ENCODE measurements around the gene JMJD7.

JMJD7 gene

GRCh38 chr15:41878355-41878699 lies 50.4 kb downstream of the JMJD7 start:
- Mint-ChIP-seq H3K4me1 (peaks cover 18% of the 10 kb centered on the region), H3K36me3 (no peaks in the 10 kb centered on the region), H3K9me3 (no peaks in the 10 kb centered on the region), H3K27me3 (peaks cover 15% of the 10 kb centered on the region), H3K27ac (no peak overlapping the region), H3K4me3 (no peak overlapping the region)
- DNase-seq (ENCODE audit: low spot score in 2 of 2): no peak
- ATAC-seq (ENCODE audit: low read depth): no peak

DNA sequence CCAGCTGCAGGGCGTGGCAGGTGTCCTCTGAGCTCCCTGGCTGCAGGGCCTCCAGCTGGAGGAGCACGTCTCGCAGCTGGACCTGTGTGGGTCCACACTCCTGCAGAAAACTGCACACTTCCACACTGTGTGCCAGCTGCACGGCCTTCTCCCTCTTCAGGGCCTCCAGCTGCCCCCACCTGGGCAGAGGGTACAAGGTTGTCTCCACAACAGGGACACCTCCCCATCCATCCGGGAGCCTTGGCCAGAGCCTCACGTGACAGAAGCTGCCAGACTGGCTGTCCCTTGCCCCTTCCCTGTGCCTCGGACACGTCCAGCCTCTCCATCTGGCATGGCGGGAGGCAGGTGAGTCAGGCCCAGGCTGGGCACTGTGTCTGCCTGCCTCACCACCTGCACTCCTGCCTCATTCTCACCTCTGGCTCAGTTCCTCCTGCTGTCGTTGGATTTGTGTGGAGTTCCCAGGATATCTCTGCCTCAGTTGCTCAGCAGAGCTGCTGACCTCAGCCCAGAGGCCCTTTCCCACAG lies 51.5 kb downstream of the JMJD7 start:
- ATAC-seq (ENCODE audit: low read depth) (no peak), DNase-seq (ENCODE audit: low spot score in 2 of 2) (no peak)
- H3K27ac Mint-ChIP-seq: no peak overlapping the region
- H3K27me3 Mint-ChIP-seq: peaks cover 15% of the 10 kb centered on the region
- H3K36me3 Mint-ChIP-seq: no peaks in the 10 kb centered on the region
- no peaks in the 10 kb centered on the region for H3K9me3 Mint-ChIP-seq
- peaks cover 19% of the 10 kb centered on the region for H3K4me1 Mint-ChIP-seq
- H3K4me3 Mint-ChIP-seq: no peak overlapping the region

GRCh38 chr15:41880156-41880877 lies 52.4 kb downstream of the JMJD7 start:
- H3K27me3 Mint-ChIP-seq: peaks cover 15% of the 10 kb centered on the region
- H3K36me3 Mint-ChIP-seq: no peaks in the 10 kb centered on the region
- no peak for ATAC-seq (ENCODE audit: low read depth)
- H3K4me3 Mint-ChIP-seq: no peak overlapping the region
- H3K27ac Mint-ChIP-seq: no peak overlapping the region
- no peak for DNase-seq (ENCODE audit: low spot score in 2 of 2)
- H3K9me3 Mint-ChIP-seq: no peaks in the 10 kb centered on the region
- H3K4me1 Mint-ChIP-seq: peaks cover 20% of the 10 kb centered on the region

GRCh38 chr15:41881086-41881485 lies 53.2 kb downstream of the JMJD7 start:
- H3K27ac Mint-ChIP-seq: no peak overlapping the region
- peaks cover 14% of the 10 kb centered on the region for H3K27me3 Mint-ChIP-seq
- ATAC-seq (ENCODE audit: low read depth): no peak

DNA sequence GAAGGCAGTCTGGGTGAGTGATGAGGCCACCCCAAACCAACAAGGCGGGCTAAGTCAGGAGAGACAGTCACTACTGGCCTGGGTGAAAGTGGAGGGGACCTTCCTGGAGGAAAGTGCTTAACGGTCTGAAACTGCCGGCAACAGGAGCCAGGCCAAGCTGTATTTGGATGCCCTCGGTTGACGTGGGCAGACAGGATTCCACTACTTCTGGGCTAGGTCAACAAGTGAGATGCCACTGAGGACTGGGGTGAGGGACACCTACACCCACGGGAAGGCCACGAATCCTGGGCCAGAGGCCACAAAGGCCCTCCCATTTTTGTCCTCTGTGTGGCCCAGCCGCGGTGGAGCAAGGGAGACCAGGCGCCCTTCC lies 53.6 kb downstream of the JMJD7 start:
- peaks cover 14% of the 10 kb centered on the region for H3K27me3 Mint-ChIP-seq
- no peaks in the 10 kb centered on the region for H3K9me3 Mint-ChIP-seq
- H3K27ac Mint-ChIP-seq: no peak overlapping the region
- DNase-seq (ENCODE audit: low spot score in 2 of 2) (no peak), ATAC-seq (ENCODE audit: low read depth) (no peak)
- H3K4me1 Mint-ChIP-seq: peaks cover 13% of the 10 kb centered on the region
- no peaks in the 10 kb centered on the region for H3K36me3 Mint-ChIP-seq
- peak overlapping the region; percentile 60 for H3K4me3 Mint-ChIP-seq

More at GRCh38 chr15:41881086-41881485, 53.2 kb downstream of the JMJD7 start:
- Mint-ChIP-seq H3K4me1 (peaks cover 14% of the 10 kb centered on the region), H3K4me3 (peak overlapping the region; percentile 60), H3K9me3 (no peaks in the 10 kb centered on the region), H3K36me3 (no peaks in the 10 kb centered on the region)
- DNase-seq (ENCODE audit: low spot score in 2 of 2): no peak

DNA sequence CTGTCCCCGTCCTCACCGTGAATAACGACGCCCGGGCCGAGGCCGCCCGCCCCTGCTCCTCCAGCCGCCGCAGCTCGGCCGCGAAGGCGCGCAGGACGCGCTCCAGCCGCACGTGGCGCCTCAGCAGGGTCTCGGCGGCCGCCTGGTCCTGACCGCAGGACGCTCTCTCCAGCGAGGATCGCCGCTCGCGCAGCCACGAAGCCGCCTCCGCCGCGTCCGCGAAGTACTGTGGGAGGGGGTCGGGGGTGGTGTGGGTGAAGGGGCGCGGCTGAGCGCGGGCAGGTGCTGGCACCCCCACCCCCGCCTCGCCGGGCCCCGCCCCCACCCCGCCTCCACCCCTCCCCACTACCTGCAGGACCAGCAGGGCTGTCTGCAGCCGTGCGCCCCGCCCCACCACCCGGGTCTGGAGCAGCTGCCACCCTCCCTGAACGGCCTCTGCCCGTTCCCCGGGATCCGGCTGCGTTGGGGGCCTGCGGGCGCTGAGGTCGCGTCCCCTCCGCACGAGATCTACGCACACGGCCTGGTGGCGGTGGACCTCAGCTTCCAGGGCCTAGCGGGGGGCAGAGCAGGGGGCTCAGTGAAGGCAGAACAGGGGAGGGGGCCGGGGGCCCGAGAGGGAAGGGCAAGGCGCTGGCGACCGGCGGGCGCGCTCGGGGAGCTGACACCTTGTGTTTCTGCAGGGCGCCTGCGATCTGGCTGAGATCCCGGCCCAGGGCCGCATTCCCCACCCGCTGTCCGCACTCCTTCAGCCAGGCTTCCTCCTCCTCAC lies 54.2 kb downstream of the JMJD7 start:
- DNase-seq (ENCODE audit: low spot score in 2 of 2) (no peak), ATAC-seq (ENCODE audit: low read depth) (peak; percentile 32)
- Mint-ChIP-seq H3K9me3 (no peaks in the 10 kb centered on the region), H3K4me3 (no peak overlapping the region), H3K27me3 (peaks cover 14% of the 10 kb centered on the region), H3K36me3 (no peaks in the 10 kb centered on the region), H3K4me1 (peaks cover 13% of the 10 kb centered on the region), H3K27ac (no peak overlapping the region)

DNA sequence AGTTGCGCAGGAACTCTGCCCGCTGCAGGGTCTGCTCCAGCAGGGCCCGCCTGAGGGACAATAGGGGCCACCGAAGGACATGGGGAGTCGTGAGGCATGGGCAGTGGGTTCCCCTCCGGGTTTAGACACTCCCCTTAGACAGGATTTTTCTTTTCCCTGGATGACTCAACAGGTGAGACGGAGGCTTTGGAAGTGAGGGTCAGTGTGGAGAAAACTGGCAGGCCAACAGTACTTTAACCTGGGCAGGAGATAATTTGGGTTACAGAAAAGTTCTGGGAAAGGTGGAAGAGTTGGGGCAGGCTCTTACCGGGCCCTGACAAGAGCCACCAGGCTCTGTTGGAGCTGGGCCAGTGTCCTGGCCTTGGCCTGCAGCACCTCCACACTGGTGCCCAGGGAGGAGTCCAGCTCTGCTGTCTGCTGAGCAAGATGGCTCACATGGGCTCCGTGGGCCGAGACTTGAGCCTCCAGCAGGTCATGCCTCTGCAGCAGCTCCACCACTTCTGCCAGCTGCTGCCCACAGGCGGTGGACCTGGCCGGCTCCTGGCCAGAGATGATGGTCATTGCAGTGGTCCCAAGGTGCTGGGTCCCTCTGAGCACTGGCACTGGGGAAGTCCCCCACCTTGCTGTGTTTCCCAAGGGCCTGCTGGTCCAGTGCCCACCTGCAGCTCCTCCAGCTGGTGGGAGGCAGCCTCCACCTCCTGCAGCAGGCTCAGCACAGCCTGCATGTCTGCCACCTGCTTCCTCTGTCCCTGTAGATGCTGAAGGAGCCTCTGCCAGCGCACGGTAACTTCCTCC lies 55.0 kb downstream of the JMJD7 start:
- ATAC-seq (ENCODE audit: low read depth) (peak; percentile 62), DNase-seq (ENCODE audit: low spot score in 2 of 2) (no peak)
- peaks cover 13% of the 10 kb centered on the region for H3K4me1 Mint-ChIP-seq
- H3K4me3 Mint-ChIP-seq: no peak overlapping the region
- H3K9me3 Mint-ChIP-seq: no peaks in the 10 kb centered on the region
- no peaks in the 10 kb centered on the region for H3K36me3 Mint-ChIP-seq
- no peak overlapping the region for H3K27ac Mint-ChIP-seq
- peaks cover 14% of the 10 kb centered on the region for H3K27me3 Mint-ChIP-seq

DNA sequence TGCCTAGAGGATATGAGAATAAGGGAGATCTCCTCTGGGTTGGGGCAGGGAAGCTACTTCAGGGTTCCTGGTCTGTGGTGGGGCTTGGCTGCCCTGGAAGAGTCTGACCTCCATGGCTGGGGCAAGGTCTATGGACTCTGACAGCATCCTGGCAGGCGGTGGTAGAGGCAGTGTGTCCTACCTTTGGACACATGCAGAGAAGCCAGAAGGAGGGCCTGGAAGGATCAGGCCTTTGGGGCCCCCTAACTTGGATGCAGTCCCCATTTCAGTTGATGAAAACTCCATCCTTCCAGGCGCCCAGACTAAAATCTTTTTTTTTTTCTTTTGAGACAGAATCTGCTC lies 55.6 kb downstream of the JMJD7 start:
- Mint-ChIP-seq H3K27ac (no peak overlapping the region), H3K4me3 (no peak overlapping the region), H3K4me1 (peaks cover 14% of the 10 kb centered on the region), H3K36me3 (no peaks in the 10 kb centered on the region), H3K9me3 (no peaks in the 10 kb centered on the region), H3K27me3 (peaks cover 14% of the 10 kb centered on the region)
- DNase-seq (ENCODE audit: low spot score in 2 of 2) (no peak), ATAC-seq (ENCODE audit: low read depth) (no peak)

DNA sequence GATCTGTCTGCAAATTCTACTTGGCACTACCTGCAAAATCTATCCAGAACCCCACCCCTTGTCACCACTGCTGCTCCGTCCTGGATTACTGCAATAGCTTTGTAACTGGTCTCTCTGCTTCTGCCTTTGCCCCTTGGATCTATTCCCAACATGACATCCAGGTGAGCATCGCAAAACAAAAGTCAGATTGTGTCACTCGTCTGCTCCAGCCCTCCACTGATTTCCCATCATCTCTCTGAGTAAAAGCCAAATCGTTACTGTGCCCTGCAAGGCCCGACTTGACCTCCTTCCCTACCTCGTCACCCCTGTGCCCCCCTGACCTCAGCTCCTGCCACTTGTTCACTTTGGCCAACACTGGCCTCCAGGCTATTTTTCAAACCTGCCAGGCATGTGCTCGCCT lies 56.6 kb downstream of the JMJD7 start:
- no peaks in the 10 kb centered on the region for H3K36me3 Mint-ChIP-seq
- peak overlapping the region; percentile 9 for H3K27ac Mint-ChIP-seq

GRCh38 chr15:41885321-41885720 lies 57.4 kb downstream of the JMJD7 start:
- Mint-ChIP-seq H3K9me3 (no peaks in the 10 kb centered on the region), H3K4me3 (no peak overlapping the region), H3K4me1 (peaks cover 24% of the 10 kb centered on the region), H3K27me3 (peaks cover 10% of the 10 kb centered on the region), H3K36me3 (no peaks in the 10 kb centered on the region), H3K27ac (no peak overlapping the region)
- DNase-seq (ENCODE audit: low spot score in 2 of 2) (no peak), ATAC-seq (ENCODE audit: low read depth) (no peak)

More for the DNA sequence above, 56.6 kb downstream of the JMJD7 start:
- ATAC-seq (ENCODE audit: low read depth) (no peak), DNase-seq (ENCODE audit: low spot score in 2 of 2) (no peak)
- Mint-ChIP-seq H3K4me1 (peaks cover 23% of the 10 kb centered on the region), H3K9me3 (no peaks in the 10 kb centered on the region), H3K27me3 (peaks cover 11% of the 10 kb centered on the region), H3K4me3 (no peak overlapping the region)

GRCh38 chr15:41885841-41886240 lies 57.9 kb downstream of the JMJD7 start:
- H3K4me3 Mint-ChIP-seq: no peak overlapping the region
- DNase-seq (ENCODE audit: low spot score in 2 of 2) (no peak), ATAC-seq (ENCODE audit: low read depth) (no peak)
- H3K27me3 Mint-ChIP-seq: peaks cover 6% of the 10 kb centered on the region
- H3K36me3 Mint-ChIP-seq: no peaks in the 10 kb centered on the region
- no peak overlapping the region for H3K27ac Mint-ChIP-seq
- H3K9me3 Mint-ChIP-seq: no peaks in the 10 kb centered on the region
- H3K4me1 Mint-ChIP-seq: peaks cover 24% of the 10 kb centered on the region

- peaks cover 20% of the 10 kb centered on the region for H3K4me1 Mint-ChIP-seq
- no peaks in the 10 kb centered on the region for H3K9me3 Mint-ChIP-seq
- no peak overlapping the region for H3K4me3 Mint-ChIP-seq
- DNase-seq (ENCODE audit: low spot score in 2 of 2): no peak
- H3K36me3 Mint-ChIP-seq: no peaks in the 10 kb centered on the region
- no peaks in the 10 kb centered on the region for H3K27me3 Mint-ChIP-seq
- no peak for ATAC-seq (ENCODE audit: low read depth)
- H3K27ac Mint-ChIP-seq: no peak overlapping the region
These were observed 58.8 kb downstream of the JMJD7 start for GRCh38 chr15:41886741-41887140.

DNA sequence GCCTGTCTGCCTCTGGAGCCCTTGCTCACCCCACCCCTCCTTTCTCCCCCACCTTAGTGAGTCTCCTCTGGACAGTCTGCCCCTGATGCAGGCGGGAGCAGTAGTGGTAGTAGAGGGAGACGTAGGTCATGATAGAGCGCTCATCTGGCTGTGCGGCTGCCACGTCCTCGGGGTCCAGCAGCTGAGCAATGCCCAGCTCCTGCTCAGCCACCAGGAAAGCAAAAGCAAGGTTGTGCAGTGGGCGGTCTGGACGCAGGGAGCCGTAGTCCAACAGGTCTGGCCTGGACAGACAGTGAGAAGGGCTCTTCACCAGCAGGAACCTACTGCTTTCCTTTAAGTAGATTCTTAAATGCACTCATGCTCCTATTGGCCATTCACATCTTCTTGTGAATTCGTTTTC lies 59.3 kb downstream of the JMJD7 start:
- no peaks in the 10 kb centered on the region for H3K9me3 Mint-ChIP-seq
- H3K27me3 Mint-ChIP-seq: no peaks in the 10 kb centered on the region
- peaks cover 20% of the 10 kb centered on the region for H3K4me1 Mint-ChIP-seq
- H3K4me3 Mint-ChIP-seq: no peak overlapping the region
- ATAC-seq (ENCODE audit: low read depth) (no peak), DNase-seq (ENCODE audit: low spot score in 2 of 2) (no peak)
- no peaks in the 10 kb centered on the region for H3K36me3 Mint-ChIP-seq
- H3K27ac Mint-ChIP-seq: no peak overlapping the region
